Stimulated activated naive B cell treated with anti-CD40 and anti-IgM and Interleukin-4, amounts not matched to agents 10 μg/mL and 1 μg/mL and 100 μg/mL, for 72 hours (primary cell): ENCODE results near the gene TRIM49C.
"Not testable (repeated sequence)": the region's sequence is repeated elsewhere in the genome, so short reads cannot be mapped to it uniquely, and the experiment has no call there.

Experiments used
- ATAC-seq, 2 donors: fragments of 150-1000 bp; cut with Tn5 transposase; replicated peaks; 2 replicates each; pipeline ENCODE4 v1.10.0; 2021; ENCODE audit warnings: moderate library complexity in 1 of 2
- DNase-seq: peaks from one replicate; pipeline ENCODE4 v3.0.0; 2021
- H3K27ac Mint-ChIP-seq: one replicate; pipeline ENCODE4 v1.8.0; 2022; ENCODE audit warnings: mild to moderate bottlenecking, mixed read lengths
- H3K27me3 Mint-ChIP-seq, 2 donors: one replicate each; pipeline ENCODE4 v1.8.0; 2022; ENCODE audit warnings: mixed read lengths in 2 of 2
- H3K36me3 Mint-ChIP-seq, 2 donors: one replicate each; pipeline ENCODE4 v1.8.0; 2022; ENCODE audit warnings: mixed read lengths in 2 of 2, mild to moderate bottlenecking in 1 of 2
- H3K4me1 Mint-ChIP-seq, 2 donors: one replicate each; pipeline ENCODE4 v1.8.0; 2022; ENCODE audit warnings: mixed read lengths in 2 of 2, mild to moderate bottlenecking in 1 of 2
- H3K4me3 Mint-ChIP-seq, 2 donors: one replicate each; pipeline ENCODE4 v1.8.0; 2022; ENCODE audit warnings: mild to moderate bottlenecking in 2 of 2, mixed read lengths in 2 of 2, moderate library complexity in 1 of 2
- H3K9me3 Mint-ChIP-seq, 2 donors: one replicate each; pipeline ENCODE4 v1.8.0; 2022; ENCODE audit warnings: mixed read lengths in 2 of 2, mild to moderate bottlenecking in 1 of 2

Gene TRIM49C

DNA sequence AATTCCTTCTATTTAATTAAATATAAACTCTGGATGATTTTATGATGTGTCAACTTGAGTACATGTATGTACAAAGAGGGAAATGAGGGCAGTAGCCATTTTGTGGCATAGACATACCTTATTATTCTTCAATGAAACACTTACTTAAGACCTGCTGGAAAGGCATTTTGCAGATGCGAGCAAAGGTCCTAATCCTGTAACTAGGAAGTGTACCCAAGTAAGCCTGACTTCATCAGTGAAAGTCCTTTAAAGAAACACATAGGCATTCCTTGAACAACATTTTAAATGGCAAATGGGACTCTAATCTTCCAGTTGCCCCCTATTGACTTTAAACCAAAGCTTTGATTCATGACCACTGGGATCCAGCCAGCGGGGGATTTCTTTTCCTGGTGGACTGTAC, at the start of gene TRIM49C:
TRIM49C (plus strand) TSS at position 301 of the 400 bp plus-strand sequence. CDS start 4,106 bp downstream, outside the sequence.
- H3K36me3 Mint-ChIP-seq, ATAC-seq, H3K27ac Mint-ChIP-seq, H3K4me1 Mint-ChIP-seq, DNase-seq, H3K9me3 Mint-ChIP-seq, H3K27me3 Mint-ChIP-seq, H3K4me3 Mint-ChIP-seq: not testable (repeated sequence)

GRCh38 chr11:90024184-90024583, 6.7 kb upstream of the TRIM49C start:
- H3K27me3 Mint-ChIP-seq, H3K36me3 Mint-ChIP-seq, H3K27ac Mint-ChIP-seq, H3K4me3 Mint-ChIP-seq, H3K9me3 Mint-ChIP-seq, H3K4me1 Mint-ChIP-seq, DNase-seq, ATAC-seq: not testable (repeated sequence)

DNA sequence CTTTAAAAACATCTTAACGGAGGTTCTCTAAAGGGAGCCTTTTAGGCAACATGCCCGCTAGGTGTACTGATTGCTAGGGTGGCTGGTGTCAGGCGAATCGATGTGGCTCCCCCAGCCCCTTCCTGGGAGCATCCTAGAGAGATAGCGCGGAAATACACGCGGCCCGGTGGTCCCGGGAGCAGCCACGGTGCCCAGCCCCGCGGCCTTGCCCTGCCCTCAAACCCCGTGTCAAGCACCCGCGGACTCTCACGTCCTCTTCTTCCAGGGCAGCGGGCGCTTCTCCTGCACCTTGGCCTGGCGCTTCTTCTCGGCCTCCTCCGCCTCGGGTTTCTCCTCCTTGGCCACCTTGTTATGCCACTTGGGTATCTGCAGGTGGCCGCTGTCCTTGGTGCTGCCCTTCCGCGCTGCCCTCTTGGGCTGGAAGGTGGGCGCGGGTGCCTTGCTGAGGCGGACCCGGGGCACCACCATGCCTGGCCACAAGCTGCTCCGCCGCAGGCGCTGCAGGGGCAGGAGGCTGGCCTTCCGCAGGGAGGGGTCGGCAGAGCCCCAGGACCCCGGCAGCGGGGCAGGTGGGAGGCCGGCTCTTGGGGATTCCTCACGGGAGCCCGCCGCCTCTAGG, 20.8 kb downstream of the TRIM49C start:
- H3K36me3 Mint-ChIP-seq, H3K27me3 Mint-ChIP-seq, H3K27ac Mint-ChIP-seq, DNase-seq, H3K4me1 Mint-ChIP-seq, H3K9me3 Mint-ChIP-seq, ATAC-seq, H3K4me3 Mint-ChIP-seq: not testable (repeated sequence)

- not testable (repeated sequence) for DNase-seq, H3K27ac Mint-ChIP-seq, H3K36me3 Mint-ChIP-seq, H3K4me1 Mint-ChIP-seq, ATAC-seq, H3K27me3 Mint-ChIP-seq, H3K9me3 Mint-ChIP-seq
- peak overlapping the region in 1 of 2 donors; percentile 25 for H3K4me3 Mint-ChIP-seq
These were observed 21.4 kb downstream of the TRIM49C start for GRCh38 chr11:90052311-90052710.

- not testable (repeated sequence) for ATAC-seq, H3K27ac Mint-ChIP-seq, H3K27me3 Mint-ChIP-seq, H3K4me3 Mint-ChIP-seq, H3K36me3 Mint-ChIP-seq, DNase-seq, H3K9me3 Mint-ChIP-seq, H3K4me1 Mint-ChIP-seq
These were observed 22.6 kb downstream of the TRIM49C start for GRCh38 chr11:90053545-90053944.

GRCh38 chr11:90085650-90086049, 54.7 kb downstream of the TRIM49C start, which contains the start of gene UBTFL1:
Gene UBTFL1 (plus strand): TSS chr11:90085950. CDS start chr11:90085950, 0 bp downstream.
- not testable (repeated sequence) for H3K27me3 Mint-ChIP-seq, H3K36me3 Mint-ChIP-seq, H3K4me1 Mint-ChIP-seq, DNase-seq, H3K9me3 Mint-ChIP-seq, H3K4me3 Mint-ChIP-seq, ATAC-seq, H3K27ac Mint-ChIP-seq

- not testable (repeated sequence) for H3K27me3 Mint-ChIP-seq, ATAC-seq, DNase-seq, H3K4me1 Mint-ChIP-seq, H3K36me3 Mint-ChIP-seq, H3K27ac Mint-ChIP-seq, H3K9me3 Mint-ChIP-seq, H3K4me3 Mint-ChIP-seq
These were observed 57.8 kb downstream of the TRIM49C start for GRCh38 chr11:90088731-90089130.
